Stimulated activated CD4-positive, alpha-beta T cell treated with anti-CD3 and anti-CD28 coated beads, TNF-alpha, amount 100 ng/mL, for 48 hours (primary cell): ENCODE results near the gene FAM114A1.
"Not testable (repeated sequence)": the region's sequence is repeated elsewhere in the genome, so short reads cannot be mapped to it uniquely, and the experiment has no call there.

Experiments used
- DNase-seq, 3 donors: peaks; one replicate each; pipeline ENCODE4 v3.0.0-alpha.2; 2020; ENCODE audit warnings: low read depth in 3 of 3

Gene FAM114A1

DNA sequence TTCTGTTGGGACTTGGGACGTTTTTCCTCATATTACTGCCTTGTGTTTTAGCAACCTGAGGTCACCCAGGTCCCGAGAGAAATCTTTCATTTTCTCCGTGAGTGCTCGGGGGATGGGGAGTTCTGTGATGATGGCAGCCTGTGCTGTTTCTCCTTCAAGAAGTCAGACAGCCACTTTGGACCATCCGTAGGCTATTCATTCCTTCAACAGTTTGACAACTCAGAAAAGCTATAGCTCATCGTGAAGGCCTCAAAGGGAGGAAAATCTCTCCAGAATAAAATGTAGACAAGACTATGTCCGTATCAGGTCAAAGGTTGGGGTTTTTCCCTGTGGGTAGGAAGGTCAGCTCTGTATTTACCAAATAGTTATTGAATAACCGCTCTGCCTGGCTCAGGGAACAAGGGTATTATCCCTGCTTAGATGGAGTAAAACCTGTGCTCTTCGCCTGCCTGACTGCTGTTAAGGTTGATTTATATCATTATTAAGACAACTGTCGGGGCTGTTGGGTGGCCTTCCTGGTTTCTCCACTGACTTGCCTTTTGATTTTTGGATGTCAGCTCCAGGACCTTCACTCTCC is 36.6 kb downstream of the FAM114A1 start:
- DNase-seq, result no peak

DNA sequence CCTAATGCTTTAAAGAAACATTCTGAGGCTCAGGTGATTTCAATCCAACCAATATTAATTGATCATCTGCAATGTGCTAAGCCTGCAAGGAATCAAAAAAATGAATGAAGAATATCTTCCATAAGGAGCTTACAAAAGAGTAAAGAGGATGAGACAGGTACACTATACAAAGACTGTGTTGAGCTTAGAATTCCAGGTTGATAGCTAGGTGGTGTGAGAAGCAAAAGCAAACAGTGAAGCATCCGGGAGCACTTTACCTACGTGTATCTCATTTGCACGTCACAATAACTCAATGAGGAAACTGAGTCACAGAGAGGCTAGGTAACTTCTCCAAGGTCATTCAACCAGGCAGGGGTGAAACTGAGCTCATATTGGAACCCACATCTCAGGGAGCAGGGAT is 37.1 kb downstream of the FAM114A1 start:
- no peak for DNase-seq

DNA sequence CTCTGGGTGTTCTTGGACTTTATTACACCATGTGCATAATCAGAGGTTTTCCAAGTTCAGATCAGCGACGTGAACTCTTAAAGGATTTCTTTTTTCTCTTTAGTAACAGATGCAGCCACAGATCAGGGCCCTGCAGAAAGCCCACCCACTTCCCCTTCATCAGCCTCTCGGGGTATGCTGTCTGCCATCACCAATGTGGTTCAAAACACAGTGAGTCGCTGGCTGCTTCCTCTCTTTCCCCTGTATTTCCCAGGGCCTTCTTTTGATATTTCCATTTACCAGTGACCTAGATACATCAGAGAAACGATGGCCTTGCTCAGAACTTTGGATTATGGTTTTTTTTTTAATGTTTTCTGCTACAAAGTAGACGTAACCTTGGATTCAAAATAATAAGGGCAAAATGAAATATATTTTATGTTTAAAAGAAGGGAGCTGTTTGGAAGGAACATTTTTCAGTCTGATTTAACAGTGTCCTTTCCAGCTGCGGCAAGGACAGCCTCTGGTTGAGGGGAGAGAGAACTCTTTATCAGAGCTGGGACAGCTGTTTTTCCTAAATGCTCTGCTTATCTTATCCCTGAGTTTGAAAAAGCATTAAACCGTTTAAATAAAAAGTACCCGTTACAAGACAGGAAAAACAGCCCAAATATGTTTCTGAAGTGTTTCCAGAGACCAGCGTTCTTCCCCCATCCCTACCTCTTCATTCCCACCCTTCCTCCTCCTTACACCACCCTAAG is 38.2 kb downstream of the FAM114A1 start:
- DNase-seq, result no peak

DNA sequence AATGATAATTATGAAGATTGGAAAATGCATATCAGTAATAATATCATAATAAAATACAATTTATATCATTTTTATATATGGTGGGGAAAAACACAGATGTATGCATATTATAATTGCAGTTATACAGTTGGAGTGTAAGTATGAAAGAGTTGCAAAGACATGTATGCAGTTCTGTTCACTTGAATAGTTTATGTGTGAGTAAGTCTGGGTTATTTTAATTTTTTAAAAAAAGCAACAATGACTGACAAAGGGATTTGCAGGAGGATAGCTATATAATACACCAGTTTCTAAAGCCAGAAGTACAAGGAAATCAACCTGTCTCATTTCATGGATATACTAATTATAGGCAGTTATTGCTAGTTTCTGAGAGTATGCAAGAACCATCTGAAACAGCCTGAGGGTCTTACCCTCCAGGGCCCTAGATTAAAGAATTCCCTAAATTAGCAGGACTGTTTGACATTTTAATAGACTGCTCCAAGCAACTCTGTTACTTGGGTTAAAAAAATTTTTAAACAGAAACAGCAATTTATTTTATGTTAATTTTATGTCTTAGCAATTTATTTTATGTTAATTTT is 40.2 kb downstream of the FAM114A1 start:
- DNase-seq, result no peak

DNA sequence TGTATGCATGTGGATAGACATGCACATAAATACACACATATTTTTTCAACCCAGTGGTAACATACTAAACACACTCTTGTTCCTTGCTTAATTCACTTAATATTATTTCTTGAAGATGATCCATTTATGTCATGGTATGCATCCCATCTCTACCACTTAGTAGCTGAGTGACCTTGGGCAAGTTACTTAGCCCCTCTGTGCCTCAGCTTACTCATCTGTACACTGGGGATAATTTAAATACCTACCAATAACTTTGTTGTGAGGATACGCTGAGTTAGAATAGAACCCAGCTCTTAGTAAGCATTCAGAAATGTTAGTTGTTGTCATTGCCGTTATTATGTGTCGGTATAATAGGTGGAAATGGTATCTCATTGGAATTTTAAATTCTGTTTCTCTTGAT is 41.4 kb downstream of the FAM114A1 start:
- no peak for DNase-seq

DNA sequence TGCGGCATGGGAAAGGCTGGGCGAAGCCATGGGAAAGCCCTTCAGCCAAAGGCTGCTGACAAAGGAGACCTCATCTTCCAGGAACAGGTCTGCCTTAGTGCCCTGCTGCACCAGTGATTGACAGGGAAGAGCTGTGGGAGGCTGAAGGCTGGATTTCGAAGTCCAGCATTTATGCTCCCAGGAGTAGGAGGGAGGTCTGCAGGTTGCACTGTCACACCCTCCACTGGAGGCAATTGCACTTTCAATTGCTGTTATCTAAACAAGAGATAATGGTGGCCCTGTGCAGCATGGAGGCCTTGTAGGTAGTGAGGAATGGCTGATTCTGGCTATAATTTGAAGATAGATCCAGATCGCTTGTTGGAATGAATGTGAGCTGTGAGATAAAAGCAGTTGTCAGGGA is 43.7 kb downstream of the FAM114A1 start:
- DNase-seq, result no peak

DNA sequence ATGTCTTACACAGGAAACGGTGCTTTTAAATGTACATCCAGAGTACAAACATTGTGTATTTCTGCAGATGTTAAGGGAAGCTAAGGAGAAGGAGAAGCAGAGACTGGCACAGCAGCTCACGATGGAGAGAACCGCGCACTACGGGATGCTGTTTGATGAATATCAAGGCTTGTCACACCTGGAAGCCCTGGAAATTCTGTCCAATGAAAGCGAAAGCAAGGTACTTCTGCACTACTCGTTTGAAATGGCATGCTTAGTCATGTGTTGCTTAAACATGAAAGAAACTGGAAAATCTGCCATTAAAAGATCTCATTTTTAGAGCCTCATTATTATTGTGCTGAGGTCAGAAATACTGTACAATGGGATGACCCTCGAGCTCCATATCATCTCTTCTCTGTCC is 47.2 kb downstream of the FAM114A1 start:
- no peak for DNase-seq

DNA sequence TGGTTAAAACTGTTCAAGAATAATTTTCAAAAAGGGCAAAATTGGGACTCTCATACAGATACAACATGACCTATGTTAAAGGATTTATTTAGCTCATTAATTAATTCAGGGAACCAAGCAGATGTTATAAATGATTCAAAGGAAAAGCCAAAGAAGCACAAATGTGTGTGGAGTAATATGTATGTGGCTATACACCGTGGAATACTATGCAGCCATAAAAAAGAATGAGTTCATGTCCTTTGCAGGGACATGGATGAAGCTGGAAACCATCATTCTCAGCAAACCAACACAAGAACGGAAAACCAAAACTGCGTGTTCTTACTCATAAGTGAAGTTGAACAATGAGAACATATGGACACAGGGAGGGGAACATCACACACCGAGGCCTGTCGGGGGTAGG is 48.7 kb downstream of the FAM114A1 start:
- not testable (repeated sequence) for DNase-seq

DNA sequence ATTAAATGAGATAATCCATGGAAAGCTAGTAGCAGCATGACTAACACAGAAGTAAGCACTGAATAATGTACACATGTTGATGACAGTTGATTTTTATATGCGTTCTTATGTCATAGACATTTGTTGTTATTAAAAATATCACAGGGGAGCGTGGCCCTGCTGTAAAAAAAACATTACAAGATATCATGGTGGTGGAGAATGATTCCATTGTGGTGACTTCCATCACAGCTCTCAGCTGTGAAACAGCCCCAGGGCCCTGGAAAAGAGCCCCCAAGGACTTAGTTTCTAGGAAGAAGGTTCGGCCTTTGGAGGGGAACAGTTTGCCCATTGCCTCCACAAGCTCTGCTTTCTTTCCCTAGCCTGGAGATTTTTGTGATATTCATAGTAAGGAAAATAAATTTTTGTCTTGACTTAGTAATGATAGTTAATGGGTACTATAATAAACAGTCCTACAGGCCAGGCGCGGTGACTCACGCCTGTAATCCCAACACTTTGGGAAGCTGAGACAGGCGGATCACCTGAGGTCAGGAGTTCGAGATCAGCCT is 49.9 kb downstream of the FAM114A1 start:
- DNase-seq, result no peak

DNA sequence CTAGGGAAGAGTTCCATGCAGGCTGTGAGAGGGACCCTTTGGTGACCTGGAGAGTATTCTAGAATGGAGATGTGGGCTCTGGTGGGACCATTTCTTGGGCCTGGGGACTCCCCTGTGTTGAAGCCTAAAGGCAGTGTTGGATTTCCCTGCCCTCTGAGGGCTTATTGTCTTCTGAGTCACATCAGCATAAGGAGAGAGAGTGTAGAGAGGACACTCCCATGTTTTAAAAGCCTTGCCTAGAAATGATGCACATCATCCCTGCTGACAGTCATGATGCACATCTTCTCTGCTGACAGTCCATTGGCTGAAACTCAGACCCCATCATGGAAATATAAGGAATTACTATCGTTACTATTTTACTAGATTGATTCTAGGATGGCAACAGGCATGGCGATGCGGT is 51.9 kb downstream of the FAM114A1 start:
- DNase-seq, result no peak

DNA sequence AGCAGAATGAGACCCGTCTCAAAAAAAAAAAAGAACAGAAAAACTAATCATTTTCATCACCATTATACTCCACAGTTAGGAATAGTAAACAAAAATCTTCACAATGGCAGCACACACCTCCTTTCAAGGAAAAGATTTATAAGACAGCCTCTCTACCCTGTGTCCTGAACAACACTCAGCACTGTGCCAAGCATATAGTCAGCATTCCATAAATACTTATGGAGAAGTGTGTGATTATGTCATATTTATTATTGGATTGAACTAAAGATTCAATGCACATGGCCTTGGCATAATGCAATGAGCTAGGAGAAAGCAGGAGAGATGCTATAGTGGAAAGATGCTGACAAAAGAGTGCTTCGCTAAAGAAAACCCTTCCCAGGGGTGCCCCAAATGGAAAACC is 52.6 kb downstream of the FAM114A1 start:
- DNase-seq, result no peak

DNA sequence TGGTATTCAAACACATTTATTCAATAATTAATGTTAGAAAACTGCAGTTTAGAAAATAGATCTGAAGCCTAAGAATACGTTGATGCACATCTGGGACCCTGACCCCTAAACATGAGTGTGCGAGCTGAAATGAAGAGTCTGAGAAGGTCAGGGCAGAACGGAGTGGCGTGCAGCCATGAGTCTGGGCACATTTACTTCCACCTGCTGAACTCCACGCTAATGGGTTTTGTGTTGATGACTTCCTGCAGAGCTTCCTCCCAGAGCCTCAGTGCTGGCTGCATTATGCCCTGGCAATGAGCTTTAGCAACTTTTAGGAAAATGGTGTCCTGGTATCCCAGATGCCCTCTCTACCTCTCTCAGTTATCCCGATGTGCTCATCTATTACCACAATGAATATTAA is 53.1 kb downstream of the FAM114A1 start:
- DNase-seq, result no peak

DNA sequence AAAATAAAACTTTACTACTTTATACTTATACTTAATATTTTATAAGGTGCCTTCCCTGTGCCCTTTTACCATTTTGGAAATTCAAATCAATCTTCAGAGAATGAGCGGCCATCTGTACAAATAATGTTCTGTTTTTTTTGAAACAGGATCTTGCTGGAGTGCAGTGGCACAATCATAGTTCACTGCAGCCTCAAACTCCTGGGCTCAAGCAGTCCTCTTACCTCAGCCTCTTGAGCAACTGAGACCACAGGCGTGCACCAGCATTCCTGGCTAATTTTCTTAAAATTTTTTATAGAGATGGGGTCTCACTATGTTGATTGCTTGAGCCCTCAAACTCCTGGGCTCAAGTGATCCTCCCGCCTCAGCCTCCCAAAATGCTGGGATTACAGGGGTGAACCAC is 53.5 kb downstream of the FAM114A1 start:
- no peak for DNase-seq

DNA sequence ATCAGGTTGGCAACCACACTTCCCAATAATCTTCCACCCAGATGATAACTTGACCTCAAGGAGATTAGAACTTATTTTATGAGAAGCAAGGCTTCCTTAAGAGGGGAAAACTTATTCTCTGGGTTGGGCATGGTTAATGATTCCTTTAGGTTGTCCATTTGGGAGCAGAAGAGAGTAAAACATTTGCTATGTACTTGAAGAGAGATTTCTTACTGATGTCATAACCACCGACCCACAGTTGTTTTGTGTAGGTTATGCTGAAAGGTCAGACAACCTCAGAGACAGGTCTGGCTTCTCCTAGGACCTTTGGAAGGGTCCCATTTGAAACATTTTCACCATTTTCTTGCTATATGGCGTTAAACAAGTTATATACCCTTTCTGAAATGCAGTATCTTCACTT is 56.1 kb downstream of the FAM114A1 start:
- DNase-seq, result no peak

DNA sequence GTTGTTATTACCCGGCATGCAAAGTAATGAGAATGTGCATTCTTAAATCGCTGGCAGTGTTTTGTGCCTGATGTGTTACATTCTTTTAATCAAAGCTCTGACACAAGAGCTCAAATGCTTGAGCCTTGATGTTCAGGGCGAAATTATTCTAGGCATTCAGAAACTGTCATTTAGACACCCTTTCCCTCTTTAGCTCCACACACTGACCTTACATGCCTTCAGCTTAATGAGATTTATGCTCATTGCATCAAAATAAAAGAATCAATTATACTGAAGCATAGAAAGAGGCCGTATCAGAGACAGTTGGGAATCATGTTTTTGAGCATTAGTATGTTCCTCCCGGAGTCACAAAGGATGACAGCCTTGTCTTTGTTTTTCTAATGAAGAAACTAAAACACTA is 56.7 kb downstream of the FAM114A1 start:
- no peak for DNase-seq

DNA sequence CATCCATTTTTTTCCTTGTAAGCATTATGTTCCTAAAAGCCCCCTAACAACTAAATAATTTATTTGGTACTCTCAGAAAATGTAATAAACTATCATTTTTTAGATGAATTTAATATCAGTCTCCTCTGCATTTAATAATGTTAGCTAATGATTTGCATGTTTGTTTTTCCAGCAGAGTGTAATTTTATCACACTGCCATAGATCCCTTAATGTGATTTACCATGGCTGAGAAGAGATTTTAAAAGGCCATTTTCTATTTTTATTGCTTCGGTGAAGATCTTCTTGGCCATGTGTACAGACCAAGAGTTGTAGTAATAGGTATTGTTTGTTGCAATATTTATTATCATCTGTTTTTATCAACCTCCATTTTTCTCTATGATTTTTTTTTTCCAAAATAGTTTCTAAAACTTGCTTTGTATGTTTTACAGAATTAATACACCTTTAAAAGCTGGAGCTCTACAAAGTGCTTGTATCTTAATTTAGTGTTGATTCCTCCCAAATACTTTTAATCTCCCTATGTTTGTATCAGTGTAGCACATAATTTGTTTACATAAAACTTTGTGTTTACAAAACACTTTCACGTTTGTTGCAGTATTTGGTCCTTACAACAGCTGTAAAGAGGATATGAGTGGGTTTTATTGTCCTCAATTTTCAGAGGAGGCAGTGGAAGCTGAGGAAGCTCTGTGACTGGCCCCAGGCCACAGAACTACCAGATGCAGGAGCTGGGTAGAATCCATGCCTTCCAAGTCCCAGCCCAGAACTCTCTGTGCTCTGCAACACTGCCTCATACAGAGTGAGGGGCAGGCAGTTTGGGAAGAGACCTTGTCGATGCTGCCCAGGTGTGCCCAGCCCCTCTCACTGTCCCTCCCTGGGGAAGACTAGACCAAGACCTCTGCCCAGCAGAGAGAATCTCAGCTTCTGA is 58.1 kb downstream of the FAM114A1 start:
- no peak for DNase-seq

DNA sequence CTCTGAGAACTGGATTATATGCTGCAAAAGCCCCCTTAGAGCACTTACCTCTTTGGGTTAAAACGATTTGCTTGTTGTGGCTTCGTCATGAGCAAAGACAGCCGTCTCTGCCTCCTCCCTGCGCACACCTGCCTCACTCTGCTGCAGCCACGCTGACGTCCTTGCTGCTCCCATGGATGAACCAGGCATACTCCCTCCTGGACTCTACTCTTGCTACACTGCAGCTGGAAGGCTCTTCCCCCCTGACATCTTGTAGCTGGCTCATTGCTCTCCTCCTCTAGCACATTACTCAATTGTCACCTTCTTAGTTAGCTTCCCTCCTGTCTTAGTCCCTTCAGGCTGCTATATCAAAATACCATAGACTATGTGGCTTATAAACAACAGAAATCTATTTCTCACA is 59.3 kb downstream of the FAM114A1 start:
- no peak for DNase-seq

DNA sequence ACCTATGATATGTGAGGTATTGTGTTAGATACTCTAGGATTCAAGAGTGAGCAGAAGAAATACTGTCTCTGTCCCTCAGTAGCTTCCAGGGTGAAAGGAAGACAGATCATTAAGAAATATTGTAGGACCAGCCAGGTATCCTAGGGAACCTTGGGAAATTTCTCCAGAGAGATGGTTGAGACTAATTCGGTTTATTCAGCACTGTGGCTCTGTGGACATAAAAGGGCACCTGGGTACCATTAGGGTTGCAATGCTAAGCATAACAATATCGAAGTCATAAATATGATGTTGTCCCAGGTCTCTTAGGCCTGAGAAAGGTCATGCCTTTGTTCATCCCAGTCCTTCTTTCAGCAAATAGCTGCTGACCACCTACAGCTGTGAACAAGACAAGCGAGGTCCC is 61.0 kb downstream of the FAM114A1 start:
- DNase-seq, result no peak

DNA sequence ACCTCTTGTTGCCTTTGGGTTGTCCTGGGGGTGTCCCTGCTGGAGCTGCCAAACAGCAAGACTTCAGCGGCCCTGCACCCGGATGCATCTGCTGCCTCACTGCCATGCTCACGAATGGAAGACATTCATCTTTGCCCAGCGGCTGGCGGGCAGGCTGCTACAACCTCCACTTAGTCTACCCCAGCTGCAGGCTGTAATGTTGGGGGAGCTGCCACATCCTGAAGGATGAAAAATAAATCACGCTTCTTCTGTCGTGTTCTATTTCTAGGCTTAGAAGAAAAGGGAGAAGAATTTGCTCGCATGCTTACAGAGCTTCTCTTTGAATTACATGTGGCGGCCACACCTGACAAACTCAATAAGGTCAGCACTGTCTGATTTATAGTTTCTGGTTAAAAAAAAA is 61.4 kb downstream of the FAM114A1 start:
- DNase-seq, result no peak

DNA sequence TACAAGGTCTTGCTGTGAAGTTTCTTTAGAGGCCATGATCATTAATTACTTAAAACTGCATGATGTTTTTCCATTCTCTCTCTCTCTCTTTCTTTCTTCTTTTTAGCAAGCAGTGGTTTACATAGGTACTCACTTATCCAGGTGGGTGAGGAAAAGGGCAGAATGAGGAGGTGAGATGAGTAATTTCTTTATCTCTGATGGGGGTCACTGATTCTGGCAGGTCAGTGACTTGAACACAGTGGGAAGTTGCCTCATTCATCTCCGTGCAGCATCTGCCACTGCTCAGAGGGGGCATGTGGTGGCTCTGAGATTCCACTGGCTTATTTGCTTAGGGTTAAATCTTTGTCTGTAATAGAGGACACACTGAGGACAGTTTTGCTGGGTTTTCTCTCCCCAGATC is 62.6 kb downstream of the FAM114A1 start:
- no peak for DNase-seq

DNA sequence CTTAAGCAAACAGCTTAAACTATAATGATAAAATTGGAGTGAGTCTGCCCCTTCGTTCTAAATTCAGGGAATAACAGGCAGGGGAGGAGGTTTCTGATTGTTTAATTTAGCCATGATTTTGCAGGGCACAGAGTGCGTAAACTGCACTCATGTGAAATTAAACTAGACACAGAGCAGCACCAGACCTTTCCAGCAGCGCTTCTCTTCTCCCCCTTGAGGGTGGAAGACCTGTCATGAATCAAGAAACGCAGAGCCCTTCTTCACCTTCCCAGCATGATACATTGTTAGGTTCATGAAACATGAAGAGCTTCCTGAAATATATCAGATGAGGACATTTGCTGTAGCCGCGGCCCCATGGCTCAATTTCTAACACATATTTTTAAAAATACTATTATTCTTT is 63.1 kb downstream of the FAM114A1 start:
- no peak for DNase-seq

DNA sequence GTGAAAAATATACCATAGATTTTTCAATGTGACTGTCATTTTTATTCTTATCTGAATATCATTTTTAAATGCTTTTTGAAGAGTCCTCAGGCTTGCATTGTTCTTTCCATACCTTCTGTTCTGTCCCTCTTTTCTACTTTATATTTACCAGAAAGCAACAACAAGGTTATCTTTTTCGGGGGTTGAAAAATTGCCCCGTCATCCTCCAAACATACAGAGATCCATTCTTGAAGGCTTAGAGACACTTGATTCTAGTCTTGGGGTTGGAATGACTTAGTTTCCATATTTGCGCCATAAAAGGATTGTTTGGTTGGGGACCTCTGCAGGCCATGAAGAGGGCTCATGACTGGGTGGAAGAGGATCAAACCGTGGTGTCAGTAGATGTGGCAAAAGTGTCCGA is 63.5 kb downstream of the FAM114A1 start:
- no peak for DNase-seq
